GM10266 (cell line): Measurements from ENCODE around the gene RNF212B.
"Not testable (repeated sequence)": the region's sequence is repeated elsewhere in the genome, so short reads cannot be mapped to it uniquely, and the experiment has no call there.

Experiments
- DNase-seq: peaks from one replicate; pipeline ENCODE4 v3.0.0; 2012; ENCODE audit errors: extremely low spot score
- CTCF ChIP-seq: IDR thresholded peaks from 2 replicates; pipeline ENCODE4 v1.5.1; 2012; ENCODE audit warnings: mild to moderate bottlenecking, low read depth; ENCODE audit not compliant: control insufficient read depth, insufficient read depth; ENCODE audit errors: missing control alignments

Gene RNF212B

GRCh38 chr14:23248601-23249000 is 10.9 kb downstream of the RNF212B start:
- DNase-seq = no peak

GRCh38 chr14:23249824-23250223 is 12.1 kb downstream of the RNF212B start:
- no peak for TF ChIP-seq CTCF
- DNase-seq = no peak

More at GRCh38 chr14:23248601-23249000, 10.9 kb downstream of the RNF212B start:
- TF ChIP-seq CTCF = no peak

- no peak for DNase-seq
Measured at GRCh38 chr14:23252006-23252405, 14.3 kb downstream of the RNF212B start.

GRCh38 chr14:23252420-23253333 is 14.9 kb downstream of the RNF212B start:
- no peak for TF ChIP-seq CTCF
- no peak for DNase-seq

More at GRCh38 chr14:23252006-23252405, 14.3 kb downstream of the RNF212B start:
- no peak for TF ChIP-seq CTCF

- no peak for TF ChIP-seq CTCF
- no peak for DNase-seq
Measured at GRCh38 chr14:23258256-23258655, 20.5 kb downstream of the RNF212B start.

- no peak for TF ChIP-seq CTCF
- DNase-seq = no peak
Measured at GRCh38 chr14:23259426-23259825, 21.7 kb downstream of the RNF212B start.

- DNase-seq = not testable (repeated sequence)
Measured at GRCh38 chr14:23260849-23261248, 23.1 kb downstream of the RNF212B start.

- no peak for TF ChIP-seq CTCF
- DNase-seq = no peak
Measured at GRCh38 chr14:23269193-23269592, 31.5 kb downstream of the RNF212B start.
